ENCODE measurements around the gene ALK.

Gene ALK

GRCh38 chr2:29782549-29783458 is 138.6 kb downstream of the ALK start:
- Mint-ChIP-seq H3K27ac (no peak overlapping the region), H3K4me3 (no peak overlapping the region), H3K36me3 (ENCODE audit: low read depth) (no peaks in the 10 kb centered on the region), H3K4me1 (ENCODE audit: low read depth) (no peaks in the 10 kb centered on the region), H3K9me3 (no peaks in the 10 kb centered on the region), H3K27me3 (no peaks in the 10 kb centered on the region)
- intact Hi-C loops (cut with micrococcal nuclease) = no loop called here

GRCh38 chr2:29782087-29782486 is 139.3 kb downstream of the ALK start:
- no peak overlapping the region for H3K27ac Mint-ChIP-seq
- intact Hi-C loops (cut with micrococcal nuclease) = no loop called here
- H3K4me3 Mint-ChIP-seq = no peak overlapping the region
- H3K4me1 Mint-ChIP-seq (ENCODE audit: low read depth) = no peaks in the 10 kb centered on the region
- H3K9me3 Mint-ChIP-seq = no peaks in the 10 kb centered on the region
- no peaks in the 10 kb centered on the region for H3K36me3 Mint-ChIP-seq (ENCODE audit: low read depth)
- no peaks in the 10 kb centered on the region for H3K27me3 Mint-ChIP-seq

GRCh38 chr2:29780906-29781305 is 140.5 kb downstream of the ALK start:
- H3K36me3 Mint-ChIP-seq (ENCODE audit: low read depth) = no peaks in the 10 kb centered on the region
- no peak overlapping the region for H3K27ac Mint-ChIP-seq
- H3K9me3 Mint-ChIP-seq = no peaks in the 10 kb centered on the region
- intact Hi-C loops (cut with micrococcal nuclease) = no loop called here
- no peaks in the 10 kb centered on the region for H3K4me1 Mint-ChIP-seq (ENCODE audit: low read depth)
- H3K27me3 Mint-ChIP-seq = peaks cover 2% of the 10 kb centered on the region
- no peak overlapping the region for H3K4me3 Mint-ChIP-seq

GRCh38 chr2:29777161-29777560 is 144.2 kb downstream of the ALK start:
- Mint-ChIP-seq H3K4me1 (ENCODE audit: low read depth) (no peaks in the 10 kb centered on the region), H3K27ac (no peak overlapping the region), H3K36me3 (ENCODE audit: low read depth) (no peaks in the 10 kb centered on the region), H3K27me3 (peaks cover 3% of the 10 kb centered on the region), H3K9me3 (no peaks in the 10 kb centered on the region), H3K4me3 (no peak overlapping the region)
- intact Hi-C loops (cut with micrococcal nuclease) = no loop called here

GRCh38 chr2:29776406-29776805 is 145.0 kb downstream of the ALK start:
- Mint-ChIP-seq H3K9me3 (no peaks in the 10 kb centered on the region), H3K27ac (no peak overlapping the region), H3K27me3 (peaks cover 3% of the 10 kb centered on the region), H3K36me3 (ENCODE audit: low read depth) (no peaks in the 10 kb centered on the region), H3K4me1 (ENCODE audit: low read depth) (no peaks in the 10 kb centered on the region), H3K4me3 (no peak overlapping the region)
- intact Hi-C loops (cut with micrococcal nuclease) = no loop called here

- no peaks in the 10 kb centered on the region for H3K36me3 Mint-ChIP-seq (ENCODE audit: low read depth)
- H3K9me3 Mint-ChIP-seq = no peaks in the 10 kb centered on the region
- no peaks in the 10 kb centered on the region for H3K4me1 Mint-ChIP-seq (ENCODE audit: low read depth)
- no peak overlapping the region for H3K27ac Mint-ChIP-seq
- intact Hi-C loops (cut with micrococcal nuclease) = no loop called here
- H3K4me3 Mint-ChIP-seq = no peak overlapping the region
- H3K27me3 Mint-ChIP-seq = peaks cover 3% of the 10 kb centered on the region
These were observed 145.4 kb downstream of the ALK start for GRCh38 chr2:29775937-29776336.

- H3K4me3 Mint-ChIP-seq = no peak overlapping the region
- H3K4me1 Mint-ChIP-seq (ENCODE audit: low read depth) = no peaks in the 10 kb centered on the region
- H3K36me3 Mint-ChIP-seq (ENCODE audit: low read depth) = no peaks in the 10 kb centered on the region
- intact Hi-C loops (cut with micrococcal nuclease) = no loop called here
- H3K27ac Mint-ChIP-seq = no peak overlapping the region
- no peaks in the 10 kb centered on the region for H3K9me3 Mint-ChIP-seq
- H3K27me3 Mint-ChIP-seq = peaks cover 3% of the 10 kb centered on the region
These were observed 146.8 kb downstream of the ALK start for GRCh38 chr2:29774624-29775023.

- Mint-ChIP-seq H3K27ac (no peak overlapping the region), H3K4me3 (no peak overlapping the region)
- intact Hi-C loops (cut with micrococcal nuclease) = no loop called here
These were observed 150.5 kb downstream of the ALK start for GRCh38 chr2:29770846-29771245.

GRCh38 chr2:29769847-29770246 is 151.5 kb downstream of the ALK start:
- H3K4me3 Mint-ChIP-seq = no peak overlapping the region
- H3K4me1 Mint-ChIP-seq (ENCODE audit: low read depth) = no peaks in the 10 kb centered on the region
- no peaks in the 10 kb centered on the region for H3K9me3 Mint-ChIP-seq
- intact Hi-C loops (cut with micrococcal nuclease) = no loop called here
- no peaks in the 10 kb centered on the region for H3K36me3 Mint-ChIP-seq (ENCODE audit: low read depth)
- H3K27me3 Mint-ChIP-seq = peaks cover 5% of the 10 kb centered on the region
- H3K27ac Mint-ChIP-seq = no peak overlapping the region

More at GRCh38 chr2:29770846-29771245, 150.5 kb downstream of the ALK start:
- no peaks in the 10 kb centered on the region for H3K9me3 Mint-ChIP-seq
- H3K36me3 Mint-ChIP-seq (ENCODE audit: low read depth) = no peaks in the 10 kb centered on the region
- peaks cover 5% of the 10 kb centered on the region for H3K27me3 Mint-ChIP-seq
- no peaks in the 10 kb centered on the region for H3K4me1 Mint-ChIP-seq (ENCODE audit: low read depth)

GRCh38 chr2:29767606-29768335 is 153.6 kb downstream of the ALK start:
- Mint-ChIP-seq H3K4me3 (no peak overlapping the region), H3K4me1 (ENCODE audit: low read depth) (no peaks in the 10 kb centered on the region), H3K27ac (no peak overlapping the region), H3K36me3 (ENCODE audit: low read depth) (no peaks in the 10 kb centered on the region), H3K27me3 (peaks cover 5% of the 10 kb centered on the region), H3K9me3 (no peaks in the 10 kb centered on the region)
- intact Hi-C loops (cut with micrococcal nuclease) = no loop called here

- peaks cover 3% of the 10 kb centered on the region for H3K27me3 Mint-ChIP-seq
- intact Hi-C loops (cut with micrococcal nuclease) = no loop called here
- H3K36me3 Mint-ChIP-seq (ENCODE audit: low read depth) = no peaks in the 10 kb centered on the region
- no peak overlapping the region for H3K4me3 Mint-ChIP-seq
- H3K4me1 Mint-ChIP-seq (ENCODE audit: low read depth) = no peaks in the 10 kb centered on the region
- no peaks in the 10 kb centered on the region for H3K9me3 Mint-ChIP-seq
- no peak overlapping the region for H3K27ac Mint-ChIP-seq
These were observed 155.2 kb downstream of the ALK start for GRCh38 chr2:29766191-29766590.

- Mint-ChIP-seq H3K4me3 (no peak overlapping the region), H3K27me3 (peaks cover 3% of the 10 kb centered on the region), H3K27ac (no peak overlapping the region), H3K9me3 (no peaks in the 10 kb centered on the region), H3K4me1 (ENCODE audit: low read depth) (no peaks in the 10 kb centered on the region), H3K36me3 (ENCODE audit: low read depth) (no peaks in the 10 kb centered on the region)
- intact Hi-C loops (cut with micrococcal nuclease) = no loop called here
These were observed 155.7 kb downstream of the ALK start for GRCh38 chr2:29765721-29766120.

- Mint-ChIP-seq H3K4me1 (ENCODE audit: low read depth) (no peaks in the 10 kb centered on the region), H3K36me3 (ENCODE audit: low read depth) (no peaks in the 10 kb centered on the region), H3K9me3 (no peaks in the 10 kb centered on the region), H3K4me3 (no peak overlapping the region), H3K27me3 (peaks cover 3% of the 10 kb centered on the region), H3K27ac (no peak overlapping the region)
- intact Hi-C loops (cut with micrococcal nuclease) = no loop called here
These were observed 158.0 kb downstream of the ALK start for GRCh38 chr2:29763371-29763770.

- H3K27me3 Mint-ChIP-seq = peaks cover 3% of the 10 kb centered on the region
- no peaks in the 10 kb centered on the region for H3K36me3 Mint-ChIP-seq (ENCODE audit: low read depth)
- no peak overlapping the region for H3K4me3 Mint-ChIP-seq
- H3K4me1 Mint-ChIP-seq (ENCODE audit: low read depth) = no peaks in the 10 kb centered on the region
- no peaks in the 10 kb centered on the region for H3K9me3 Mint-ChIP-seq
- H3K27ac Mint-ChIP-seq = no peak overlapping the region
- intact Hi-C loops (cut with micrococcal nuclease) = no loop called here
These were observed 159.1 kb downstream of the ALK start for GRCh38 chr2:29762239-29762638.
